ENCODE data around the gene CTDSPL.

Gene CTDSPL

DNA sequence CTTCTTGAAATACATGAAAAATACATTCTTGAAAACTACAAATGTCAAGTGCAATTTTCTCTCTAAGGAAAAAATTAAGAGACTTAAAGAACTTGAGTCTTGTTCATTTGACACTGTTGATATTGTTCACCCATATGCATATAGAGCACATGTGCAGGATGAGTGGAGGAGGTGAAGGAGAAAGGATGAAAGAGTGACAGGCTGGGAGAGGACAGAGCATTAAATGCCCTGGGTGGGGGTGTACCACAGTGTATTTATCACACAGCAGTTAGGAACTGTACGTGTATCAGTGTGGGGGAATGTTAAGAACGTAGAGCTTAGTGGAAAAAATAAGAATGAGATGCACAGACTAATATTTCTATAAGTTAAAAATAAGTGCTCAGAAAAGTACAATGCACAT, 45.7 kb downstream of the CTDSPL start:
- Histone ChIP-seq H3K36me3 (ENCODE audit: control insufficient read depth, insufficient read depth, low read length) (no peaks in the 10 kb centered on the region), H3K4me3 (replicated peaks; ENCODE audit: low read depth, low read length) (no peak overlapping the region), H3K27me3 (replicated peaks; ENCODE audit: control insufficient read depth, insufficient read depth, low read length) (peaks cover 1% of the 10 kb centered on the region)
- TF ChIP-seq, protein P1, sequence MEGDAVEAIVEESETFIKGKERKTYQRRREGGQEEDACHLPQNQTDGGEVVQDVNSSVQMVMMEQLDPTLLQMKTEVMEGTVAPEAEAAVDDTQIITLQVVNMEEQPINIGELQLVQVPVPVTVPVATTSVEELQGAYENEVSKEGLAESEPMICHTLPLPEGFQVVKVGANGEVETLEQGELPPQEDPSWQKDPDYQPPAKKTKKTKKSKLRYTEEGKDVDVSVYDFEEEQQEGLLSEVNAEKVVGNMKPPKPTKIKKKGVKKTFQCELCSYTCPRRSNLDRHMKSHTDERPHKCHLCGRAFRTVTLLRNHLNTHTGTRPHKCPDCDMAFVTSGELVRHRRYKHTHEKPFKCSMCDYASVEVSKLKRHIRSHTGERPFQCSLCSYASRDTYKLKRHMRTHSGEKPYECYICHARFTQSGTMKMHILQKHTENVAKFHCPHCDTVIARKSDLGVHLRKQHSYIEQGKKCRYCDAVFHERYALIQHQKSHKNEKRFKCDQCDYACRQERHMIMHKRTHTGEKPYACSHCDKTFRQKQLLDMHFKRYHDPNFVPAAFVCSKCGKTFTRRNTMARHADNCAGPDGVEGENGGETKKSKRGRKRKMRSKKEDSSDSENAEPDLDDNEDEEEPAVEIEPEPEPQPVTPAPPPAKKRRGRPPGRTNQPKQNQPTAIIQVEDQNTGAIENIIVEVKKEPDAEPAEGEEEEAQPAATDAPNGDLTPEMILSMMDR (IDR thresholded peaks at IDR 0.05; ENCODE audit: insufficient read depth, low read length, poor library complexity, severe bottlenecking) = no peak
- DNase-seq (ENCODE audit: extremely low read depth, insufficient read length) = no peak

DNA sequence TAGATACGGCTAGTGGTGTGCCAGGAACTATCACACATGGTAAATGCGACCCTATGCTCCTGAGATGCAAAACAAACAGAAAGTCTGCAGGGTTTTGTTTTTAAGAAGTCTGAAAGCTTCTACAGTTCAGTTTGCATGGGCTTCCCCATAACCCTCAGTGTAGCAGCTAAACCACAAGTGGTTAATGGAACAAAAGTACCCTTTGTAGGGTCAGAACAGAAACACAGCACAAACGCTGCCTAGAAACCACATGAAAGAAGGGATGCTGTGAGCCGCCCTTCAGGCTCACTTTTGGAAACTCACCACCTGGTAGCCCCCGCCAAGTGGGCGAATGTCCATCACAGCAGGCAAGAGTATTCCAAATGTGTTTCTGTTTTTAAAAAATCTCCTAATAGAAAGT, 46.2 kb downstream of the CTDSPL start:
- Histone ChIP-seq H3K4me3 (replicated peaks; ENCODE audit: low read depth, low read length) (no peak overlapping the region), H3K36me3 (ENCODE audit: control insufficient read depth, insufficient read depth, low read length) (no peaks in the 10 kb centered on the region), H3K27me3 (replicated peaks; ENCODE audit: control insufficient read depth, insufficient read depth, low read length) (peaks cover 2% of the 10 kb centered on the region; the same call in 1 of the 2 replicates)
- peak; percentile 56 for DNase-seq (ENCODE audit: extremely low read depth, insufficient read length)
- TF ChIP-seq, protein P1 (IDR thresholded peaks at IDR 0.05; ENCODE audit: insufficient read depth, low read length, poor library complexity, severe bottlenecking) = no peak

DNA sequence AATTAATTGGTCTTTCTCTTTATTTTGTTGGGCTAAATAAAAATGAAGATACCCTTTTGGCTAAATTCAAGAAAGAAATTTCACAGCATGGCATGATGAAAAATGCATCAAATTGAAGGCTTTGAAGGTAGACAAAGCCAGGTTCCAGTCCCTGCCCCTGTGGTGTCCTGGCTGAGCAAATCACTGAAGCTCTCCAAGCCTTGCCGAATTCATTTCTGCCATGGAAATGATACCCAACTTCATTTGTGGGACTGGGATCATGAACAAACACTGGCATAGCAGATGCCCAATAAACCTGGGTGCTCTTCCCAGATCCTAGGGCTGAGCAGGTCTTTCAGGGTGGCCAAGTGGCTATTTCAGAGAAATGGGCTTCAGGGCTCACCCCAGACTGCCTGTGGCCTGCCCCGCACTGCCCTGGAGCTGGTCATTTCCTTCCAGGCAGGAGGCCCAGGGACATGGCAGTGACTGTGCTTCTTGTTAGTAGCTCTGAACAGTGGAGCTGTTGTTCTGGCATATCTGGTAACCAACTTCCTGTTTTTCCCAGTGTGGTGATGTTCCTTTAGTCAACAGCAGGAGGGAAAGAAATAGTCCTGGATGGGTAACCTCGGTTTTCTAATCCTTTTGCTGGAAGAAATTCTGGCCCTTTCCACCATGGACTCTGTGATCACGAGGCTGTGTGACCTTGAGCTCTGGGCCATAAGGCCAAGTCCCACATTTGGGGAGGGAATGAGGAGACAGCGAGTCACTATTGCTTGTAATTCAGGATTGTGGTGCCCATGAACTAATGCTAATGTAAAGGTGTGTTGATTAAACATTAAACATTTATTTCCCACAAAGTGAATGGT, 47.6 kb downstream of the CTDSPL start:
- Histone ChIP-seq H3K36me3 (ENCODE audit: control insufficient read depth, insufficient read depth, low read length) (no peaks in the 10 kb centered on the region), H3K4me3 (replicated peaks; ENCODE audit: low read depth, low read length) (no peak overlapping the region), H3K27me3 (replicated peaks; ENCODE audit: control insufficient read depth, insufficient read depth, low read length) (peaks cover 2% of the 10 kb centered on the region; the same call in 1 of the 2 replicates)
- TF ChIP-seq, protein P1 (IDR thresholded peaks at IDR 0.05; ENCODE audit: insufficient read depth, low read length, poor library complexity, severe bottlenecking) = no peak
- DNase-seq (ENCODE audit: extremely low read depth, insufficient read length) = no peak

DNA sequence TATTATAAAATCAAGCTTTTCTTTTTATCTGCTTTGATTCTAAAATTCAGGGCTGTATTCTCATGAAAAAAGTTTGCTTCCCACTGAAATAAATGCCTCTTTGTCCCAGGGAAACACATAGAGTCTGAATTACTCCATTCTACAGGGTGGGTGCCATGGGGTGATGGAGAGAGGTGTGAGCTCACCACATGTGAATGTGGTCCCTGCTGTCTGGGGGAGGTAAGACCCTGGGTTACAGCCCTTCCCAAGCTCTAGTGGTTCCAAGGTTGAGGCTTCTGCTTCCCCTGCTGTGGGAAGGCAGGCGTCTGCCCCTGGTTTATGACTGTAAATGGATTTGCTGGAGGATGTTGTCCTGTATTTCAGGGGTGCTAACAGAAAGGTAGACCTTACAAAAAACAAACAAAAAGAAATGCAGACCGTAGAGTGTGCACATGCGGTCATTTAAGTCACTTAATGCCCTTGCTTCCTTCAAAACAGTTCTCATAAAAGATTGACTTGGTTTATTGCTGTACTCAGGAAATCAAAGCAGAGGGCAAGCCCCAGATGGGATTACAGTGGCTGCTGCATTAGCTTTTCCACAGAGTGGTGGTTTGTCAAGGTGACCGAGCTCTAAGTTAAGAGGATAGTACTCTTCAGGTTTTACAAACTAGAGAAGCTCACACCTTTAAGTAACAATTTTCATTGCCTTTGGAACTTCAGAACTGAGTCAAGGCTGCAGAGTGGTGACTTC, 49.2 kb downstream of the CTDSPL start:
- Histone ChIP-seq H3K4me3 (replicated peaks; ENCODE audit: low read depth, low read length) (no peak overlapping the region), H3K36me3 (ENCODE audit: control insufficient read depth, insufficient read depth, low read length) (no peaks in the 10 kb centered on the region), H3K27me3 (replicated peaks; ENCODE audit: control insufficient read depth, insufficient read depth, low read length) (peaks cover 2% of the 10 kb centered on the region; the same call in 1 of the 2 replicates)
- no peak for DNase-seq (ENCODE audit: extremely low read depth, insufficient read length)
- TF ChIP-seq, protein P1 (IDR thresholded peaks at IDR 0.05; ENCODE audit: insufficient read depth, low read length, poor library complexity, severe bottlenecking) = no peak

DNA sequence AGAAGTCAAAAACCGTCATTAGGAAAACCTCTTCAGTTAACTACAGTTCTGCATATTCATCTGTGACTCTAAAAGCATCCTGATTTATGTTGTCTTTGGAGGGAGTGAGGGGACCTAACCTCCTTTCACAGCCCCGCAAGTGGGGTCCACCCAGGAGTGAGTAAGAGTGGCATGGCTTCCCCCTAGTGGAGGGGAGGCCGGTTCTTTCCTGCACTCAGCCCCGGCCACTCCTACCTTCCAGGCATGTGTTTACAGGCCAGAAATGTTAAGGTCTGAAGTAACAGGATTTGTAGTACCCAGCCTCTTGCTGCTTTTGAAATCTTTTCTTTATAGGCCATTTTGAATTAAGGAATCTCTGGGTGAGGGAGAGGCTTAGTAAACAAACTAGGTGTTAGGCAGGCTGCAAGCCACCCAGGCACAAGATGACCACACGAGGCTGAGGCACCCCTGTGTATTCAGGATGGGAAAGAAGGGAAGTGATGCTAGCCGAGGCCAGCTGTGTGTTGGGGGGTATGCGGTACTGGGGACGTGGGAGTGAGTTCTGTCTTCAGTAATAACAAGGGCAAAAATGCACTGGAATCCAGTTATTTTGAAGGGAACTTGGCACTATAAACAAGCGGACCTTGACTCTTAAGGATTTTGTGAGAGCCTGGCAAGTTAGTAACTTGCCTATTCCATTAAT, 50.5 kb downstream of the CTDSPL start:
- no peak for DNase-seq (ENCODE audit: extremely low read depth, insufficient read length)
- peaks cover 2% of the 10 kb centered on the region; the same call in 1 of the 2 replicates for H3K27me3 ChIP-seq (replicated peaks; ENCODE audit: control insufficient read depth, insufficient read depth, low read length)
- TF ChIP-seq, protein P1 (IDR thresholded peaks at IDR 0.05; ENCODE audit: insufficient read depth, low read length, poor library complexity, severe bottlenecking) = peak; percentile 29
- H3K36me3 ChIP-seq (ENCODE audit: control insufficient read depth, insufficient read depth, low read length) = no peaks in the 10 kb centered on the region
- no peak overlapping the region for H3K4me3 ChIP-seq (replicated peaks; ENCODE audit: low read depth, low read length)

All from GM06990 (cell line).